Activated naive CD8-positive, alpha-beta T cell treated with anti-CD3 and anti-CD28 coated beads, Interleukin-2, amount 50 U/mL, for 16 hours (primary cell): ENCODE results near the gene SORCS2.

Experiments used
- DNase-seq: peaks from one replicate; pipeline ENCODE4 v3.0.0-alpha.2; 2020; ENCODE audit warnings: low read depth, low spot score

Gene SORCS2

GRCh38 chr4:7708981-7709380 lies 516.6 kb downstream of the SORCS2 start:
- DNase-seq: no peak

- no peak for DNase-seq
Observed at GRCh38 chr4:7709431-7709830, 517.1 kb downstream of the SORCS2 start.

- DNase-seq: no peak
Observed at GRCh38 chr4:7710126-7710525, 517.8 kb downstream of the SORCS2 start.

GRCh38 chr4:7710576-7711306 lies 518.4 kb downstream of the SORCS2 start:
- DNase-seq: no peak

- no peak for DNase-seq
Observed at GRCh38 chr4:7711307-7711963, 519.1 kb downstream of the SORCS2 start.

GRCh38 chr4:7712021-7712671 lies 519.8 kb downstream of the SORCS2 start:
- no peak for DNase-seq

GRCh38 chr4:7713757-7714156 lies 521.4 kb downstream of the SORCS2 start:
- no peak for DNase-seq

GRCh38 chr4:7714176-7714575 lies 521.8 kb downstream of the SORCS2 start:
- DNase-seq: no peak

GRCh38 chr4:7714738-7715137 lies 522.4 kb downstream of the SORCS2 start:
- DNase-seq: no peak

GRCh38 chr4:7715271-7716009 lies 523.1 kb downstream of the SORCS2 start:
- DNase-seq: no peak

- DNase-seq: no peak
Observed at GRCh38 chr4:7716010-7716721, 523.8 kb downstream of the SORCS2 start.

- no peak for DNase-seq
Observed at GRCh38 chr4:7717161-7717560, 524.8 kb downstream of the SORCS2 start.

GRCh38 chr4:7717946-7718490 lies 525.7 kb downstream of the SORCS2 start:
- no peak for DNase-seq

- DNase-seq: peak; percentile 29
Observed at GRCh38 chr4:7719354-7720174, 527.2 kb downstream of the SORCS2 start.

- no peak for DNase-seq
Observed at GRCh38 chr4:7721984-7722551, 529.7 kb downstream of the SORCS2 start.

- no peak for DNase-seq
Observed at GRCh38 chr4:7722766-7723387, 530.5 kb downstream of the SORCS2 start.

- DNase-seq: no peak
Observed at GRCh38 chr4:7723625-7724024, 531.3 kb downstream of the SORCS2 start.

- no peak for DNase-seq
Observed at GRCh38 chr4:7725951-7726350, 533.6 kb downstream of the SORCS2 start.

- DNase-seq: no peak
Observed at GRCh38 chr4:7726665-7727413, 534.5 kb downstream of the SORCS2 start.
